ENCODE measurements around the gene TDRD12. TPM values are rescaled to one million over a fixed set of nuclear protein-coding genes. Genes with fewer than 3 reads are reported as not detected.

Gene TDRD12
- polyA plus RNA-seq, 3 donors, result 0.05 TPM; not detected in 2

- TF ChIP-seq CTCF (IDR thresholded peaks at IDR 0.05), result no peak
- Histone ChIP-seq H3K4me3 (replicated peaks in 1 of 3; ENCODE audit: low read depth in 2 of 3, low read length in 3 of 3) (peak within 1 kb of the TSS; percentile 57 to 82 (median 71)), H4K20me1 (ENCODE audit: insufficient read depth, low read length) (peaks cover 31% of the 10 kb centered on the region), H3K79me2 (ENCODE audit: insufficient read depth, low read length) (peaks cover 35% of the 10 kb centered on the region), H2AFZ (ENCODE audit: insufficient read depth, low read depth, low read length, poor library complexity, severe bottlenecking) (peak within 1 kb of the TSS; percentile 81), H3K4me2 (replicated peaks; ENCODE audit: extremely low read depth, low read length, poor library complexity, severe bottlenecking) (peak within 1 kb of the TSS; percentile 98), H3K36me3 (replicated peaks in 1 of 2; ENCODE audit: control insufficient read depth in 1 of 2, insufficient read depth in 2 of 2, low read length in 2 of 2) (no peaks in the 10 kb centered on the region), H3K9me3 (replicated peaks in 1 of 2; ENCODE audit: control insufficient read depth in 1 of 2, insufficient read depth in 1 of 2, low read length in 2 of 2) (no peaks in the 10 kb centered on the region), H3K4me1 (ENCODE audit: control insufficient read depth in 1 of 2, insufficient read depth in 2 of 2, low read length in 2 of 2) (peaks cover 54 to 59% of the 10 kb centered on the region in 2 donors), H3K27ac (ENCODE audit: low read depth in 1 of 2, low read length in 2 of 2) (peak within 1 kb of the TSS; percentile 74 to 75), H3K27me3 (ENCODE audit: control insufficient read depth in 2 of 2, insufficient read depth in 2 of 2, low read length in 2 of 2) (no peaks in the 10 kb centered on the region), H3K9ac (ENCODE audit: insufficient read depth, low read length, poor library complexity, severe bottlenecking) (peak within 1 kb of the TSS; percentile 82)
- peak; percentile 54 to 65 (median 56) for DNase-seq
- H3K9me3 Mint-ChIP-seq, result peaks cover 0 to 11% (median 2%) of the 10 kb centered on the region in 7 donors
- intact Hi-C loops (cut with micrococcal nuclease), result loop anchor here in 1 of 2 donors (2.0 to 10.0 kb wide), 2 partner anchors 17 to 683 kb away; partner anchors contain the start of genes ANKRD27, CEBPG and RGS9BP
- H3K4me3 Mint-ChIP-seq, result peak within 1 kb of the TSS; percentile 84 to 95
- H3K27ac Mint-ChIP-seq, result peak within 1 kb of the TSS; percentile 82 to 93 (median 87)
- peaks cover 7 to 13% of the 10 kb centered on the region in 2 donors for H3K36me3 Mint-ChIP-seq
- under 1% methylated on average over 26 of the region's 32 CpGs for WGBS (ENCODE audit: insufficient coverage)
- H3K27me3 Mint-ChIP-seq (ENCODE audit: low read depth in 3 of 3), result peaks cover 0 to 1% (median 0%) of the 10 kb centered on the region in 3 donors
- peaks cover 58% of the 10 kb centered on the region for H3K4me1 Mint-ChIP-seq
Measured at GRCh38 chr19:32691291-32691951, 28.1 kb upstream of the TDRD12 start, which contains the start of gene NUDT19. Gene NUDT19, plus strand, starts transcription at chr19:32691821. Its CDS starts 140 bp downstream, at chr19:32691961.

GRCh38 chr19:32691952-32692726 is 27.4 kb upstream of the TDRD12 start:
- Histone ChIP-seq H4K20me1 (ENCODE audit: insufficient read depth, low read length) (peaks cover 39% of the 10 kb centered on the region), H3K9me3 (replicated peaks in 1 of 2; ENCODE audit: control insufficient read depth in 1 of 2, insufficient read depth in 1 of 2, low read length in 2 of 2) (no peaks in the 10 kb centered on the region), H3K9ac (ENCODE audit: insufficient read depth, low read length, poor library complexity, severe bottlenecking) (peak overlapping the region; percentile 82), H3K36me3 (replicated peaks in 1 of 2; ENCODE audit: control insufficient read depth in 1 of 2, insufficient read depth in 2 of 2, low read length in 2 of 2) (no peaks in the 10 kb centered on the region), H3K79me2 (ENCODE audit: insufficient read depth, low read length) (peaks cover 42% of the 10 kb centered on the region), H3K4me2 (replicated peaks; ENCODE audit: extremely low read depth, low read length, poor library complexity, severe bottlenecking) (peak overlapping the region; percentile 98), H3K4me1 (ENCODE audit: control insufficient read depth in 1 of 2, insufficient read depth in 2 of 2, low read length in 2 of 2) (peaks cover 61 to 66% of the 10 kb centered on the region in 2 donors), H3K27me3 (ENCODE audit: control insufficient read depth in 2 of 2, insufficient read depth in 2 of 2, low read length in 2 of 2) (no peaks in the 10 kb centered on the region), H3K27ac (ENCODE audit: low read depth in 1 of 2, low read length in 2 of 2) (peak overlapping the region; percentile 74 to 75), H3K4me3 (replicated peaks in 1 of 3; ENCODE audit: low read depth in 2 of 3, low read length in 3 of 3) (peak overlapping the region; percentile 57 to 82 (median 71)), H2AFZ (ENCODE audit: insufficient read depth, low read depth, low read length, poor library complexity, severe bottlenecking) (peak overlapping the region; percentile 81)
- Mint-ChIP-seq H3K36me3 (peaks cover 0 to 8% of the 10 kb centered on the region in 2 donors), H3K4me3 (peak overlapping the region; percentile 84 to 95), H3K27ac (peak overlapping the region; percentile 35 to 93 (median 85)), H3K4me1 (peaks cover 65% of the 10 kb centered on the region), H3K27me3 (ENCODE audit: low read depth in 3 of 3) (peaks cover 0 to 1% (median 0%) of the 10 kb centered on the region in 3 donors), H3K9me3 (peaks cover 0 to 11% (median 2%) of the 10 kb centered on the region in 7 donors)
- intact Hi-C loops (cut with micrococcal nuclease), result loop anchor here in 1 of 2 donors (2.0 to 10.0 kb wide), 2 partner anchors 17 to 683 kb away; partner anchors contain the start of genes ANKRD27, CEBPG and RGS9BP
- TF ChIP-seq CTCF (IDR thresholded peaks at IDR 0.05), result no peak
- 2% methylated on average over 93 of the region's 93 CpGs for WGBS (ENCODE audit: insufficient coverage)
- peak; percentile 74 to 88 (median 80) for DNase-seq
